HEK293T (cell line): ENCODE measurements around the gene ADAMTS18.

Experiments used
- CTCF ChIA-PET: fragments of 350-600 bp; formaldehyde crosslinking; extraction: SDS; loops from one replicate; lab custom pipeline; 2021; ENCODE audit warnings: antibody characterized with exemption, inconsistent platforms; lab: Yijun Ruan, JAX
- POLR2A ChIA-PET: fragments of 350-600 bp; formaldehyde crosslinking; extraction: SDS; loops from one replicate; lab custom pipeline; 2020; ENCODE audit warnings: antibody characterized with exemption, inconsistent platforms; lab: Yijun Ruan, JAX
- DNase-seq: peaks from one replicate; pipeline ENCODE4 v3.0.0; 2012; ENCODE audit warnings: mixed read lengths; ENCODE audit errors: extremely low spot score
- ARNT ChIP-seq: fragments of 450-650 bp; IDR thresholded peaks from 2 replicates; pipeline ENCODE4 v1.6.1; 2017; ENCODE audit warnings: mild to moderate bottlenecking
- BHLHE40 ChIP-seq: fragments of 450-650 bp; IDR thresholded peaks from 2 replicates; pipeline ENCODE4 v1.6.1; 2016; ENCODE audit warnings: mild to moderate bottlenecking, moderate library complexity, borderline replicate concordance
- CTBP1 ChIP-seq: fragments of 450-650 bp; IDR thresholded peaks from 2 replicates; pipeline ENCODE4 v1.6.1; 2016; ENCODE audit warnings: borderline replicate concordance
- ELF4 ChIP-seq: fragments of 450-650 bp; IDR thresholded peaks from 2 replicates; pipeline ENCODE4 v1.6.1; 2017; ENCODE audit warnings: antibody characterized with exemption
- FOXA1 ChIP-seq: fragments of 450-650 bp; IDR thresholded peaks from 2 replicates; pipeline ENCODE4 v1.6.1; 2016; ENCODE audit warnings: mild to moderate bottlenecking
- FOXK2 ChIP-seq: fragments of 450-650 bp; IDR thresholded peaks from 2 replicates; pipeline ENCODE4 v1.6.1; 2016; ENCODE audit warnings: mild to moderate bottlenecking
- FOXM1 ChIP-seq: fragments of 450-650 bp; IDR thresholded peaks from 2 replicates; pipeline ENCODE4 v1.6.1; 2017; ENCODE audit warnings: mild to moderate bottlenecking, borderline replicate concordance
- HDGF ChIP-seq: fragments of 450-650 bp; IDR thresholded peaks from 2 replicates; pipeline ENCODE4 v1.6.1; 2017; ENCODE audit warnings: antibody characterized with exemption, borderline replicate concordance
- L3MBTL2 ChIP-seq: fragments of 450-650 bp; conservative IDR thresholded peaks from 2 replicates; pipeline ENCODE4 v1.6.1; 2016; ENCODE audit warnings: mild to moderate bottlenecking
- LEF1 ChIP-seq: fragments of 450-650 bp; IDR thresholded peaks from 2 replicates; pipeline ENCODE4 v1.6.1; 2017; ENCODE audit warnings: mild to moderate bottlenecking, borderline replicate concordance
- NFRKB ChIP-seq: fragments of 450-650 bp; IDR thresholded peaks from 2 replicates; pipeline ENCODE4 v1.6.1; 2016; ENCODE audit warnings: mild to moderate bottlenecking, moderate library complexity
- PKNOX1 ChIP-seq: fragments of 450-650 bp; IDR thresholded peaks from 2 replicates; pipeline ENCODE4 v1.6.1; 2016
- SP1 ChIP-seq: fragments of 450-650 bp; IDR thresholded peaks from 2 replicates; pipeline ENCODE4 v1.6.1; 2017
- SUZ12 ChIP-seq: fragments of 450-650 bp; IDR thresholded peaks from 2 replicates; pipeline ENCODE4 v1.6.1; 2016; ENCODE audit warnings: mild to moderate bottlenecking
- TARDBP ChIP-seq: fragments of 450-650 bp; IDR thresholded peaks from 2 replicates; pipeline ENCODE4 v1.6.1; 2016
- ZNF384 ChIP-seq: fragments of 450-650 bp; IDR thresholded peaks from 2 replicates; pipeline ENCODE4 v1.6.1; 2016

The ADAMTS18 gene

GRCh38 chr16:77432264-77432663 is 2.6 kb downstream of the ADAMTS18 start:
- ChIA-PET POLR2A (no interaction called here), CTCF (no interaction called here)
- no peak for TF ChIP-seq ZNF384
- no peak for TF ChIP-seq HDGF
- TF ChIP-seq LEF1: no peak
- TF ChIP-seq SP1: no peak
- TF ChIP-seq BHLHE40: no peak
- TF ChIP-seq TARDBP: no peak
- no peak for TF ChIP-seq PKNOX1
- TF ChIP-seq FOXM1: no peak
- TF ChIP-seq FOXK2: no peak
- DNase-seq: no peak

GRCh38 chr16:77430787-77431585 is 3.8 kb downstream of the ADAMTS18 start:
- no peak for TF ChIP-seq CTBP1
- TF ChIP-seq BHLHE40: no peak
- TF ChIP-seq TARDBP: no peak
- no peak for TF ChIP-seq SUZ12
- no peak for TF ChIP-seq SP1
- no peak for TF ChIP-seq L3MBTL2
- no peak for TF ChIP-seq LEF1
- TF ChIP-seq ZNF384: no peak
- no peak for TF ChIP-seq FOXK2
- TF ChIP-seq PKNOX1: no peak
- no peak for TF ChIP-seq FOXM1
- no peak for TF ChIP-seq ELF4
- TF ChIP-seq NFRKB: no peak
- TF ChIP-seq FOXA1: no peak
- DNase-seq: no peak
- ChIA-PET CTCF (no interaction called here), POLR2A (interaction anchor here (0.5 kb wide), 1 partner anchor 1865 kb away, joined by 3 read pairs; no protein-coding TSS in a partner anchor)

- POLR2A ChIA-PET: no interaction called here
- DNase-seq: no peak
- CTCF ChIA-PET: no interaction called here
Measured at GRCh38 chr16:77430360-77430759, 4.5 kb downstream of the ADAMTS18 start.

GRCh38 chr16:77424871-77425604 is 9.8 kb downstream of the ADAMTS18 start:
- TF ChIP-seq ARNT (no peak), PKNOX1 (no peak), FOXK2 (no peak), L3MBTL2 (no peak), HDGF (no peak), LEF1 (no peak), CTBP1 (no peak), SUZ12 (no peak), ELF4 (no peak), BHLHE40 (no peak), ZNF384 (no peak), FOXM1 (no peak), FOXA1 (no peak), NFRKB (no peak), SP1 (no peak)
- CTCF ChIA-PET: no interaction called here
- POLR2A ChIA-PET: no interaction called here
- DNase-seq: no peak

More at GRCh38 chr16:77430360-77430759, 4.5 kb downstream of the ADAMTS18 start:
- no peak for TF ChIP-seq FOXA1
- TF ChIP-seq FOXK2: no peak
- no peak for TF ChIP-seq ZNF384
- no peak for TF ChIP-seq SP1
- no peak for TF ChIP-seq TARDBP

GRCh38 chr16:77422196-77422784 is 12.5 kb downstream of the ADAMTS18 start:
- DNase-seq: no peak
- TF ChIP-seq SP1: no peak
- TF ChIP-seq FOXM1: no peak
- no peak for TF ChIP-seq TARDBP
- no peak for TF ChIP-seq NFRKB
- no peak for TF ChIP-seq L3MBTL2
- no peak for TF ChIP-seq BHLHE40
- no peak for TF ChIP-seq LEF1
- TF ChIP-seq FOXA1: no peak
- TF ChIP-seq FOXK2: no peak
- TF ChIP-seq CTBP1: no peak
- TF ChIP-seq ZNF384: no peak
- TF ChIP-seq PKNOX1: no peak
- TF ChIP-seq ELF4: no peak
- TF ChIP-seq HDGF: no peak
- TF ChIP-seq ARNT: no peak
- no peak for TF ChIP-seq SUZ12
- ChIA-PET POLR2A (no interaction called here), CTCF (no interaction called here)
